Lower leg skin (tissue), 3 donors: Measurements from ENCODE around the gene PLEKHG4B.
A peak's percentile ranks its signal among the peaks of the same experiment; 100 is the strongest.

Experiments used
- CTCF ChIP-seq, 3 donors: fragments of 450-650 bp; IDR thresholded peaks; one replicate each; pipeline ENCODE4 v1.5.1; 2016; ENCODE audit warnings: antibody characterized with exemption in 3 of 3, mild to moderate bottlenecking in 3 of 3, moderate library complexity in 2 of 3
- POLR2A ChIP-seq, 2 donors: fragments of 450-650 bp; IDR thresholded peaks; one replicate each; pipeline ENCODE4 v1.6.1; 2016 to 2017; ENCODE audit warnings: antibody characterized with exemption in 2 of 2, mild to moderate bottlenecking in 1 of 2, moderate library complexity in 1 of 2

GRCh38 chr5:188488-189481 lies 96.8 kb downstream of the PLEKHG4B start:
- peak in 1 of 3 donors; percentile 79 for TF ChIP-seq CTCF (IDR thresholded peaks at IDR 0.05)
- no peak for TF ChIP-seq POLR2A (IDR thresholded peaks at IDR 0.05)
